GM18511 (cell line): ENCODE measurements around the gene HOTAIR.

Experiments
- ATAC-seq: cut with Tn5 transposase; IDR thresholded peaks from one replicate; pipeline ENCODE4 v1.9.1; 2021; ENCODE audit warnings: mild to moderate bottlenecking, moderate library complexity; ENCODE audit not compliant: unreplicated experiment

HOTAIR gene

DNA sequence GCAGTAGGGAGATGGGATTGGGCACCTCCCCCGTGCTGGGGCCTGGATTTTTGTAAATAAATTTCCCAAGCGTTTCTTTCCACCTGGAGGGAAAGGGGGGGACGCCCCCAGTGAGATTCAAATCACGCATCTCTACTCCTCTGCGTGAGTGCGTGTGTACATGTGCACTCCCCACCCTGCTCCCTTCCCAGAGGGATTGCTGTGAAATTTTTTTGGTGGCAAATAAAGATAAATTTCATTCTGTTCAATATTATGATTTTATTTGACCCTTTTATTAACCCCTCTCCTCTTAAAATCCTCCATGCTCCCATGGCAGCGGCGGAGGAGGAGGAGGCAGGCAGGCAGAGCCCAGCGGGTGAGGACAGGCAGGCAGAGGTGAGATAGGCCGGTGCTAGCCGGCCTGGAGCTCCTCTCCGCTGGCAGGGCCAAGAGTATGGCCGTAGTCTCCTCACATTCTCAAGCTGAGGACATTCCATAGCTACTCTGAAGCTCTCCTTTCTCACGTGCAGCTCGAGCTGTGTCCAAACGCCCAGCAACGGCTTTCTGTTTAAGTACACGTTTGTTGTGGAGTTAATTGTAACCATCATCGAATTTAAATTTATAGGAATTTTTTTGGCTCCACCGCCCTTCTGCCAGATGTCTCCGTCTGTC, 1.5 kb upstream of the HOTAIR start:
- no peak for ATAC-seq

DNA sequence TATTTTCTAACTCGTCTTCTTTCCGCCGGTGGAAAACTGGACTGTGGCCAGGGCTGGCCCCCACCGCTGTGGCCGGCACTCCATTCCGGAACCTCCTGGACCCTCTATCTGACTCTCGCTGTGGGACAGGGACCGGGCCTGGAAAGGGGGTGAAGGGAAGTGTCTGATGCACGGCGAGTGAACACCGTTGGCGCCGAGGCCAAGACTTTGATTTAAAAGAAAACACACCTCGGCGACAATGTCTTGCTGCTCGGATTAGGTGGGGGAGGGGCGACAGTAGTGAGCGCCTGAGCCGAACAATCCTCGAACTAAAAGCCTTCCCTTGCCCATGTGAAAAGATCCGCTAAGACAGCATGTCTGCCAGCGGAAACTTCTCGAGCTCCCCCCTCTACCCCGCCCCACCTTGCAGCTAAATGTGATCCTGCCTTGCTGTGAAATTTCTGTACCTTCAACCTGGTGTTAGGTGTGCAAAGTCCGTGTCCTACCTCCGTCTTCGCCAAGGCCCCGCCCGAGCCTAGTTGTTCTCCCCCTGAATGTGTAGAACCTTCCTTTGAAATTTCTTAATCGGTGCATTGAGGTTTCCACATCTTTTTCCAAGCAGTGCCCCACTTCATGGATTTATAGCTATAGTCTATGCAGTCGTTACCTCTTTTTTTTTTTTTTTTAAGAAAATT, 862 bp upstream of the HOTAIR start:
- no peak for ATAC-seq

DNA sequence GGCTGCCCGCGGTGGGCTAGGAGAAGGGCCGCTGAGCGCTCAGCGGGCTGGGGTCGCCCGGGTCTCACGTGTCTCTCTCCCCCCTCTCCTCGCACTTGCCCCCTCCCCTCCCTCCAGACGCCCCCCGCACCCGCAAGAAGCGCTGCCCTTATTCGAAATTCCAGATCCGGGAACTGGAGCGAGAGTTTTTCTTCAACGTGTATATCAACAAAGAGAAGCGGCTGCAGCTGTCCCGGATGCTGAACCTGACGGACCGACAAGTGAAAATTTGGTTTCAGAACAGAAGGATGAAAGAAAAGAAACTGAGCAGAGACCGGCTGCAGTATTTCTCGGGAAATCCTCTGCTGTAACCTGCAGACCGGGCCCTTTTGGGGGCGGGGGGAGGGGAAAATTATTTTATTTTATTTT, 314 bp upstream of the HOTAIR start:
- ATAC-seq = no peak

DNA sequence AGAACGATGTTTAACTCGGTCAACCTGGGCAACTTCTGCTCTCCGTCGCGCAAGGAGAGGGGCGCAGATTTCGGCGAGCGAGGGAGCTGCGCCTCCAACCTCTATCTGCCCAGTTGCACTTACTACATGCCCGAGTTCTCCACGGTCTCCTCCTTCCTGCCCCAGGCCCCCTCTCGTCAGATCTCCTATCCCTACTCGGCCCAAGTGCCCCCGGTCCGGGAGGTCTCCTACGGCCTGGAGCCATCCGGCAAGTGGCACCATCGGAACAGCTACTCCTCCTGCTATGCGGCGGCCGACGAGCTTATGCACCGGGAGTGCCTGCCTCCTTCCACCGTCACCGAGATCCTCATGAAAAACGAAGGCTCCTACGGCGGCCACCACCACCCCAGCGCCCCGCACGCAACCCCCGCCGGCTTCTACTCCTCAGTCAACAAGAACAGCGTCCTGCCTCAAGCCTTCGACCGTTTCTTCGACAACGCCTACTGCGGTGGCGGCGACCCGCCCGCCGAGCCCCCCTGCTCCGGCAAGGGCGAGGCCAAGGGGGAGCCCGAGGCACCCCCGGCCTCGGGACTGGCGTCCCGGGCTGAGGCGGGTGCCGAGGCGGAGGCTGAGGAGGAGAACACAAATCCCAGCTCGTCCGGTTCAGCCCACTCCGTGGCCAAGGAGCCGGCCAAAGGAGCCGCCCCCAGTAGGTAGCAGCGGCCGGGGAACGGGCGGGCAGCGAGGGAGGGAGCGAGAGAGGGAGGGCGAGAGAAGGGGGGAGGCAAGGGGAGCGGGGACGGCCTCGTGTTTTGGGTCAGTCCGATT, 1.3 kb downstream of the HOTAIR start:
- no peak for ATAC-seq

DNA sequence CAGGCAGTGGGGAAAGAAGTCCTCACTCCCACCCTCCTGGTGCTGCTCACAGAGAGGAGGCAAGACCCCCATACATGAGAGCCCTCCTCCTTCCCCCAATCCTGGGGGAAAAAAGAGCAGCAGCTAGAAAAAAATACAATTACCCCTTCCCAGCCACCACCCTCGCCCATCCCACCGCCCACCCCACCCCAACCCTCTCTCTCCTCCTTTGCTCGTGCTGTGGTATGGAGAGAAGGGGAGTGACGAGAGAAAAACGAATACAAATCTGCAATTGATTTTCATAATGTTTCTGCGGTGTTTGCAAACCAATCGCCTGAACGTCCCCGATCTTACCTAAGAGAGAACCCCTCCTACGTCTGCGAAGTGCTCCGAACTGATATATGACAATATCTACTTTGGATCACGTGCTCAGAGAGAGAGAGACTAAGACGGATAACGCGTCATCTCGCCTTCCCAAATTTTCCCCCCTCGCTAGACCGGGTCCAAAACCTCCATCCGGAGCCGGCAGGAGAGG, 2.0 kb downstream of the HOTAIR start, which contains the start of gene HOXC11:
TSS of gene HOXC11 (plus strand) at position 405 of the 514 bp plus-strand sequence. CDS start 116 bp downstream, outside the sequence.
- no peak for ATAC-seq

DNA sequence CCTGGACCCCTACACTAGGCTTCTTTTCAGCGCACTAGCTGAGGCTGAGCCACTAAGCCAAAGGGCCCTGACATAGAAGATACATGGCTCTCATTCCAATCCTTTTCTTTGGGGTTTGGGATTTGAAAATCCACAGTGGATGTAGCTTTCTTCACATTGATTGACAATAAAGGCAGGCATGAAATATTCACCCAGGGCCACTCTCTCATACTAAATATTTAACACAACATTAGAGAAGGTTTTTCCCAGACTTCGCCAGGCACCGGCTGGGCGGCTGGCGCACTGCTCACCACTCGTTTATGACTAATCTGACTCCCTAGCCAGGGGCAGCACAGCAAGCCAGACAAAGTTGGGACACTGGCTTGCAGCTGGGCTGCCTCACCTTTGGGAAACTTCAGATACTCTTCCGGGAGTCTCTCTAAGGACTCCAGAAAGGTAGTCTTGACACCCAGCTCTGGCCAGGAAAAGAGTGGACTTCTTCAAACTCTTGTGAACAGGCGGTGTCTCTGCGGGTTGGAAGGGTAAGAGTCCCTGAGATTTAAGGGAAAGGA, 2.5 kb downstream of the HOTAIR start:
- no peak for ATAC-seq

DNA sequence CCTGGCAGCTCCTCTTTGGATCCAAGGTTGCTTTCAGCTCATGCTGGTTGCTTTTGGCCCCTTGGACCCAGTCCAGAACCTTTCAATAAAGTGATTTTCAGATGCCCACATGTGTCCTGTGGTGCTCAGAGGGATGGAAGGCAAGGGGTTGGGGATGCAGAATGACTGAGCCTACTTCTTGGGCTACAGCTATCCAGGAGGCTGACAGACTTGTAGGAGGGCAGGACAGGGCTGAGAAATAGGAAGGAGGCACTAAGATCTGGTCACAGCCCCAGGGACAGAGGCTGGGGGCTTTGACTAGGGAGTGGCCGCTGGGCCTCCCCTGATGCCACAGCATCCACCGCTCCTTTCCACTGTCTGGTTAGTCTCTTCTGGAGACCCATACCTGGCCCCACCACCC, 3.1 kb downstream of the HOTAIR start:
- ATAC-seq = no peak

DNA sequence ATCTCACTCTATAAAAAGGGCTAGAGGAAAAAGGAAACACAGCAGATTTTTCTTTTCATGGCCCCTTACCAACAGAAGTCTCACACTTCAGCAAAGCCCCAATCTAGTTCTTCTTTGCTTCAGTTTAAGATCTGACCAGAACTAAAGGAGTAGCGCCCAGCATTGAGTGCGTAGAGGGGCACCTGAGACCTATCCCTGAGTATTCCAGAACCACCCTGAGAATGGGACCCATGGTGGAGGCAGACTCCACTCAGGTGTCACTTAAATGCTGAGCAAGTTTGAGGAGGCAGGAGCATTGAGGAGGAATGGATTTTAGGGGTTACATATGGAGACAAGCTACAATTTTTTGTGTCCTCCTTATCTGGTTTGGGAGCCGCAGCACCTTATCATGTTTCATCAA, 3.6 kb downstream of the HOTAIR start:
- no peak for ATAC-seq

DNA sequence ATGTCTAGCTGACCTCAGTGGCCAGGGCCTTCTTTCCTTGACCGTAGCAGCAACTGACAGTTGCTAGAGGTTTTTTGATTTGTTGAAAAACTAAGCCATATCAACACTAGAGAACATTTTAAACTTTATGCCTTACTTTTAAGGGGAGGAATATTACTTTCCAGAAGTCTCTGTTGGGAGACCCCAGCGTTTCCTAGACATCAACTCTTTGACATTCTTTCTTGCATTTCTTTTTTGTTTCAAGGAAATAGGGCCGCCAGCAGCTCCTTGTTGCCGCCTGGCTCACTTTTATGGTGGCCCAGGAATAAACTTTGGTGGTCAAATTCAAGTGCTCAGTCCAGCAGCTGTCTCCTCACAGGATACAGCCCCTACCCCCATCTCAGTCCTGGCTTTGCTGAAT, 4.3 kb downstream of the HOTAIR start:
- ATAC-seq = no peak

DNA sequence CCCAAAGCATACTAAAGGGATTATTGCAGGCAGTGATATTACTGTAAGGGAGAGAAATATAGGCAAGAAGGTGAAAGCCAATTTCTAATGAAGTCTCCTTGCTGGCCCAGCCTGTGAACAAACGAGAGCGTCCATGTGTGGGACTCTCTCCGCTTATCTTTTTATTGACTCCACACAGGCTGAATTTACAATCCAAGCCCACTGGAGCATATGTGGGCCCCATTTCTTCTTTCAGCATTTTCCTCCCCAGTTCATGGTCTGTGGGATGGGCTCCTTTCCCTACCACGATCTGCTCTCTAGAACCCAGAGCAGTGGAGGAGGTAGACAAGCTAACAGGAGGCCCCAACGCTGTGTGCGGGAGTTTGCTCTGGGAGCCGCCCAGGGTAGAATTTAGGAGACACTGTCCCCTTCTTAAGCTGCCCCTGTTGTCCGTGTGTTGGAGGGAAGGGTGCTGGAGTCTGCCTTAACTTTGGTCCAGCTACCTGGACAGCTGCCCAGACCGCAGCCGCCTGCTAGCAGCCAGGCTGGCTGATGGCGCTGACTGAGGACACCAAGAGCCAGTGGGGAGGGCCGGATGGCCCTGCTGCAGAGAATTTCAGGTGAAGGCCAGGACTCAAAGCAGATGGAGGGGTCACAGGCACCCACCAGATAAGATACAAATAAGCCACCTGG, 5.0 kb downstream of the HOTAIR start:
- no peak for ATAC-seq

DNA sequence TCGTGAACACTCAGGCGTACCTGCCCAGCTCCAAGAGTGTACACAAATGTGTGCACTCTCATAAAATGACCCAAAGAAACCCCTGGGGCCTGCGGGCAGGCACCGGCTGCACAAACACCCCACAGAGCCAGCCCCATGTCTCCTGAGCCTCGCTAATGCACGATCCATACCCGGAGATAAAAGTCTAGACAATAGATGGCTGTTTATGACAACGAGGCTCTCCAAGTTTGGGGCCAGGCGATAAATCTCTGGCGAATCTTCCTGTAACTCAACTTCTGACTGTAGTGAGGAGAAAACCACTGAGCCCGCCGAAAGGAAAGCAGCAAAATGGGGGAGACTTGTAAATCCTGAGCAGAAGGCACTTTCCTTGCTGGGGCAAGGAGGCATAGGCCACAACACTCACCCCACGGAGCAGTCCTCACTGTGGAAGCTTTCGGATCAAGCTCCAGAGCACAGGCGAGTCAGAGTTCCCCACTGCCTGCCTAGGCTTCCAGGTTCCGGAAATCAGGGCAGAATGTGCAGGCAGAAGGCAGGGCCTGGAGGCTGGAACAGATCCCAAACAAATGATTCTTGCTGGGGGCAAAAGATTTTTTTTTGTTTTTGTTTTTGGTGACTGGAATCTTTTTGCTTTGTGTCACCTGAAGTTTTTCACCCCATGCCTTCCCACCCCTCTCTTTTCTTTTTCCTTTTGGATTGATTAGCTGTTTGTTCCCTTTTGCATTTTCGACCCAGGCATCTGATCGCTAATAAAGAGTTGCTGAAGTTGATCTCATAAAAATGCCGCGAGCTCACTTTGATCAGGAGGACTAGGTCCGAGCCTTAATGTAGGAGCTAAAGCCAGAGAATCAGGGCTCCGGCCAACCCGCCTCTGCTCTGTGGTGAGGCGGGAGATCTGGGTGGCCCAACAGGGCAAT, 6.3 kb downstream of the HOTAIR start:
- no peak for ATAC-seq

DNA sequence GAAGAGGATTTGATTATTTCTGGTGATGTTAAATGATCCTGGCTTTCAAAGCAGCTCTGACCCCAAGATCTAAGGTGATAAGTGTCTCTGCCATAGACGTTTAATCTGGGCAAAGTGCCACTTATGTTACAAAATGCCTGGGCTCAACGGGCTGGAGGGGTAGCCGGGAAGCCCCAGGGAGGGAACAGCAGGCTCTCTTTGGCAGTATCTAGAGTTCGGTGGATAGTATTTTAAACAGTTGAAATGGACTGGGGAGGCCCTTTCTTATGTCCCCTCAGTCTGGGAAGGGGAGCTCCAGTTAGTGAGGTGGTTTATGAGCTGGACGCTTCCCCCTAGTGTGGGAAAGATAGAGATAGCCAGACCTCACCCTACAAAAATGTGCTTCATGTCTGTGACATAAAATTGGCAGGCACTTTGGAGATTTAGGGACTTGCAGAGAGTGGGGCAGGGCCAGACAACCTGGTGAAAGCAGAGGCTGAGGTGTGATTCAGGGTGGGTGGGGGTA, 7.3 kb downstream of the HOTAIR start:
- ATAC-seq = no peak

DNA sequence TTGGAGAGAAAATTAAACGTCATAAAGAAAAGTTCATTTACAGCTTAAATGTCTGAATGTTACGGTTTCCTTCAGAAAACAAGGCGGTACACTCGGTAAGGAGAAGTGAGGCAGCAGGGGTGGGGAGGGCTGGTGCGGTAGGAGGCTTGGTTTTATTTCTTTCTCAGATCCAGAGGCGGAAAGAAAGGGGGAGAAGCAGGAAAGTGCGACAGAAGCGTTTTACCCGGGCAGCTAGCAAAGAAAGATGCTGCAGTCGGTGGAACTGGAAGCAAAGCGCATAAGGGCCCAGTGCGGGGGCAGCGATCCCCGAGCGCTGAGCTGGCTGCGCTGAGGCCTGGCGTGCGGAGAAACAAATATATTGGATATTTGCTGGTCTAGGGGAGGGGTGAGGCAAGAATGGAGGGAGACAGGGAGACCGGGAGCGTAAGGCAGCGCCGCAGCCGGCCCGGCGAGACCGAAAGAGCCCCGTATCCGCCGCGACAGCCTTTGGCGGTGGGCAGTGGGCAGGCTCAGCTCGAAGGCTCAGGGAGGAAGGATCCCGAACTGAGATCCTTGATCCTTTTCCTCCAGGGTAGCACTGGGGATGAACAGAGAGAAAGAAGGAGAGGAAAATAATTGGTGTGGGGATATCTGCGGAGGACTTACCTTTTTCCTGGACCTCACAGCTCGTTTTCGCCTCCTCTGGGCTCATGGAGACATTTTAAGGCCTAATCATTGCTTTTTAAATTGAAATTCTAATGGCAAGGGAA, 8.2 kb downstream of the HOTAIR start:
- ATAC-seq = no peak

DNA sequence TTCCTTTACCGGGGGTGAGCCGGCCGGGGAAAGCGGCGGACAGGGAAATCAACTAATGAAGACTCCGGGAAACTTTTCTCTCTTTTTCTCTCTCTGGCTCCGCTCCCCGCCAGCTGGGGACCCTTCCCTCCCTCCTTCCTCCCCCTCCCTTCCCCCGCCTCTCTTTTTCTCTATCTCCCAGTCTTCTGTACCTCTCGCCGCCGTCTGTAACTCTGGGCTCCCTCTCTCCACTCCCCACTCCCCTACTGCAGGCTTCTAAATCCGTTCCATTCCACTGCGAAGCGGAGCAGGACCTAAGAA, 8.7 kb downstream of the HOTAIR start:
- no peak for ATAC-seq

DNA sequence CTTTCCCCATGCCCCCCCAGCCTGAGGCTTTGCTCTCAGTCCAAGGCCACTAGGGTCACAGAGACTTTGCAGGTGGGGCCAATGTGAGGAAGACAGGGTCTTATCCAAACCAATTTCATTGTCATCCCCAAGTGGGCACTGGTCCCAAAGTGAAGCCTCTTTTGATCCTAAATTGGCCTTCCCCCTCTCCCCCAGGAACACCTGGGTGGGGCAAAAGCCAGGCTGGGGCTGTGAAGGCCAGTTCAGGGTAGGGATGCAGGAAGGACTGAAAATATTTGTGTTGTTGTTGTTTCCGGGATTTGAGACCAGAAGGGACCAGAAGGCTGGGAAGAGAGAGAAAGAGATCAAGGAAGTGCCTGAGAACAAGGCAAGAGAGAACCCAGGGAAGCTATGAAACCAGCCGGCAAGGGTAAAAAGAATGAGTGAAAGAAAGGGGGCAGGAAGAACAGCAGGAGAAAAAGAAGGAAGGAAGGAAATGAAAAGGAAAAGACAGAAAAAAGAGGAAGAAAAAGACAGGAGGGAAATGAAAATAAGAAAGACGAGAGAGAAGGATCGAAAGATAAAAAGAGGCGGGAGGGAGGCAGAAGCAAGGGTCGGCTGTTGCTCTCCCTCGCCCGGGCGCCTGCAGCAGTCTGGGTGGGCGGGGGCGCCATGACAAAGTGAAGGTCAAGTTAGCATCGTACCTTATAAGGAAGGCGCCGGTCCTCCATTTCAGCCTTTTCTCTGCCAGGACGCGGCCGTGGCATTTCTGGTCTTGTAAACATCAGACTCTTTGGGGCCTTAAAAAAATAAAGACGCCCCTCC, 9.3 kb downstream of the HOTAIR start:
- no peak for ATAC-seq

DNA sequence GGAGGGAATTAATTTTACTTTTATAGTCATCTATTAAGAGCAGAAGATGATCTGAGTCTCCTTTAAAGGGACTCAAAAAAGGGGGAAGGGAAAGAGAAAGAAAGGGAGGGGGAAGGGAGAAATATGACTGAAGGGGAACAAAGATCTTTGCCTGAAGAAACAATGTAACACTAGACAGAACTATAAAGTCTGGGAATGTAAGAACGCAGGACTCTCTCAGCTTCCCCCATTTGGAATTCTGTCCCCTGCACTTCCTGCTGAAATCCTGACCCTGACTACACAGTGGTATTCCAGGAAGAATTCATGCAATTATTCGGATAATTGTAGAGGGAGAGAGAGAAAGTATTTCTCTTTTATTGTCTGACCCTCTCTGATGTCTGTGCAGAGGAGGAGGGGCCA, 10.4 kb downstream of the HOTAIR start:
- no peak for ATAC-seq

DNA sequence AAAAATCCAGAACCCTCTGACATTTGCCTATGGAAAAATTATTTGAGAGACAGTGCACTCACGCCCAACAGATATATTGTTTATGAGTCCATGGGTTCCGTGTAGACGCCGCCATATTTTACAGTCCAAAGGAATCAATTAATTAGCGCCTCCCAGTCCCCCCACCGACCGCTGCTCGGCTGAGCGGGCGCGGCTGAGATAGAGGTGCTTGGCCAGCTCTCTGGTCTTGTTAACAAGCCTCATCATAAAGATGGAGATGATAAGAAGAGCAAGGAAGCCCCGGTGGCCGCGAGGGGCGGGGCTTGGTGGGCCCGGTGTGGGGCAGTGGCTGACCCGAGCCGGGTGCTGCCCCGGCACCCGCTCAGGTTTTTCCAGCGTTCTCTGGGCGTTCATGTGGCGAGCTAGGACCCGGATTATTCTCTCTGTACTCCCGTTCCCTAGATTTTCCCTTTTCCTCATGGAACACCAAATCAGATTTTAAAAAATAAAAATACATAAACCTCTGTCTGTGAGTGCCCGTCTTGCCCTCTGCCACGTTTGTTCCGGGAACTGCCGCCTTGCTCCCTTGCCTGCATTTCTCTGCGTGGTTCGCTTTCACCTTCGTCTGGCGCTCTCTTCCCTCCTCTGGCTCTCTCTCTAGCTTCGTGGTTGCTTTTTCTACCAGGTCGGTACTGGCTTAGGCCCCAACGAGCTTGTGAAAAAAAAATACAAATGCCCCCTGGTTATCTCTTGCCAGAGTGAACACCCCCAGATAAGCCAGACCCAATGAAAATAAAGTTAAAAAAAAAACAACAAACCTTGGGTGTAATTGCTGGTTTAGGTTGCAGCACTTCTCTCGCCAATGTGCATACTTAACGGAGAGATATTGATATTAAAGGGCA, 11.1 kb downstream of the HOTAIR start:
- no peak for ATAC-seq
